Upper lobe of left lung (tissue), 6 donors: ENCODE measurements around the gene LAG3. TPM values are rescaled to one million over a fixed set of nuclear protein-coding genes. Genes with fewer than 3 reads are reported as not detected.

Experiments
- ATAC-seq, 2 donors: fragments of 200-7000 bp; cut with Tn5 transposase; one replicate each; pipeline ENCODE4 v1.9.1; 2022; ENCODE audit warnings: mild to moderate bottlenecking in 2 of 2, moderate library complexity in 2 of 2; ENCODE audit not compliant: low FRiP score in 2 of 2
- DNase-seq, 2 donors: peaks; one replicate each; pipeline ENCODE4 v3.0.0-alpha.2; 2019 to 2020
- H3K27ac ChIP-seq, 4 donors: fragments of 200-600 bp; sonication (generic); one replicate each; pipeline ENCODE4 v1.5.1; 2016 to 2019
- H3K27me3 ChIP-seq, 4 donors: fragments of 200-600 bp; sonication (generic); one replicate each; pipeline ENCODE4 v1.5.1; 2017 to 2019
- H3K36me3 ChIP-seq, 4 donors: fragments of 200-600 bp; sonication (generic); one replicate each; pipeline ENCODE4 v1.5.1; 2016 to 2019
- H3K4me1 ChIP-seq, 4 donors: fragments of 200-600 bp; sonication (generic); one replicate each; pipeline ENCODE4 v1.5.1; 2018 to 2019
- H3K4me3 ChIP-seq, 4 donors: fragments of 200-600 bp; sonication (generic); one replicate each; pipeline ENCODE4 v1.5.1; 2017 to 2019; ENCODE audit warnings: mild to moderate bottlenecking in 2 of 4, moderate library complexity in 1 of 4
- H3K9me3 ChIP-seq, 4 donors: fragments of 200-600 bp; sonication (generic); one replicate each; pipeline ENCODE4 v1.5.1; 2018 to 2019
- CTCF ChIP-seq, 6 experiments: fragments of 450-650 bp in 4 of 6; fragments of 200-600 bp in 2 of 6; sonication (generic) in 2 of 6; IDR thresholded peaks; one replicate each; pipeline ENCODE4 v1.5.1; 2016 to 2019; ENCODE audit warnings: antibody characterized with exemption in 6 of 6
- EP300 ChIP-seq, 4 donors: sonication (generic); formaldehyde crosslinking; IDR thresholded peaks; one replicate each; pipeline ENCODE4 v1.5.1; 2017; ENCODE audit warnings: antibody characterized with exemption in 4 of 4, control low read depth in 2 of 4
- POLR2A ChIP-seq, 4 donors: fragments of 450-650 bp; IDR thresholded peaks; one replicate each; pipeline ENCODE4 v1.5.1; 2016 to 2017; ENCODE audit warnings: antibody characterized with exemption in 4 of 4, mild to moderate bottlenecking in 2 of 4
- POLR2AphosphoS5 ChIP-seq, 2 donors: sonication (generic); formaldehyde crosslinking; IDR thresholded peaks; one replicate each; pipeline ENCODE4 v1.5.1; 2017; ENCODE audit warnings: antibody characterized with exemption in 2 of 2
- WGBS, 2 donors: methylation state at CpG; one replicate each; pipeline ENCODE4 v1.1.5; 2017 to 2018; 5-methylcytosine and 5-hydroxymethylcytosine counted together
- total RNA-seq, 6 donors: library from RNA; depleted of rRNA in 4 of 6; stranded (reverse); fragments of >200 nt in 4 of 6; gene quantifications; one replicate each; pipeline versions ENCODE4 v1.1.0 to v1.2.1, GENCODE V29; 2016 to 2021
- donor health status: DM: no; HTN: no; CAD: no; lungs with moderate emphysema.
- donor health status: DM: no; HTN: yes; CAD: no; lungs with severe emphysema.

LAG3 gene
- total RNA-seq, 6 donors from 2014 or later, result 0.46 to 2.6 (median 1.5) TPM

GRCh38 chr12:6770094-6770493 lies 2.2 kb upstream of the LAG3 start:
- H3K27me3 ChIP-seq, result peaks cover 0 to 2% (median 0%) of the 10 kb centered on the region in 4 donors
- DNase-seq (no peak), ATAC-seq (no peak)
- H3K4me3 ChIP-seq, result no peak overlapping the region
- 82 to 87% methylated on average over 8 to 12 of the region's 12 CpGs for WGBS, 2 donors
- peaks cover 0 to 21% (median 19%) of the 10 kb centered on the region in 4 donors for H3K36me3 ChIP-seq
- H3K27ac ChIP-seq, result peak overlapping the region in 2 of 4 donors; percentile 56 to 73
- TF ChIP-seq POLR2AphosphoS5 (IDR thresholded peaks at IDR 0.05) (no peak), CTCF (IDR thresholded peaks at IDR 0.05) (no peak), EP300 (IDR thresholded peaks at IDR 0.05) (no peak), POLR2A (IDR thresholded peaks at IDR 0.05) (no peak)
- H3K4me1 ChIP-seq, result peaks cover 51 to 69% (median 55%) of the 10 kb centered on the region in 4 donors
- no peaks in the 10 kb centered on the region for H3K9me3 ChIP-seq

GRCh38 chr12:6770600-6770999 lies 1.7 kb upstream of the LAG3 start:
- Histone ChIP-seq H3K27ac (peak overlapping the region in 3 of 4 donors; percentile 56 to 73 (median 72)), H3K36me3 (peaks cover 0 to 21% (median 19%) of the 10 kb centered on the region in 4 donors)
- TF ChIP-seq POLR2A (IDR thresholded peaks at IDR 0.05), result no peak
- no peak for TF ChIP-seq POLR2AphosphoS5 (IDR thresholded peaks at IDR 0.05)
- TF ChIP-seq CTCF (IDR thresholded peaks at IDR 0.05), result no peak
- no peak for TF ChIP-seq EP300 (IDR thresholded peaks at IDR 0.05)

GRCh38 chr12:6771091-6771495 lies 1.2 kb upstream of the LAG3 start:
- Histone ChIP-seq H3K27me3 (peaks cover 0 to 2% (median 0%) of the 10 kb centered on the region in 4 donors), H3K9me3 (no peaks in the 10 kb centered on the region), H3K4me3 (no peak overlapping the region), H3K36me3 (peaks cover 0 to 21% (median 19%) of the 10 kb centered on the region in 4 donors), H3K27ac (peak overlapping the region in 3 of 4 donors; percentile 56 to 73 (median 72)), H3K4me1 (peaks cover 41 to 61% (median 47%) of the 10 kb centered on the region in 4 donors)
- no peak for TF ChIP-seq EP300 (IDR thresholded peaks at IDR 0.05)
- TF ChIP-seq CTCF (IDR thresholded peaks at IDR 0.05), result no peak
- no peak for TF ChIP-seq POLR2A (IDR thresholded peaks at IDR 0.05)
- no peak for TF ChIP-seq POLR2AphosphoS5 (IDR thresholded peaks at IDR 0.05)
- WGBS, 2 donors, result 74 to 100% methylated on average over 2 to 4 of the region's 4 CpGs
- peak in 1 of 2 donors; percentile 58 for DNase-seq
- peak in 1 of 2 donors; percentile 31 for ATAC-seq

More at GRCh38 chr12:6770600-6770999, 1.7 kb upstream of the LAG3 start:
- H3K27me3 ChIP-seq, result peaks cover 0 to 2% (median 0%) of the 10 kb centered on the region in 4 donors
- no peaks in the 10 kb centered on the region for H3K9me3 ChIP-seq
- peaks cover 46 to 64% (median 50%) of the 10 kb centered on the region in 4 donors for H3K4me1 ChIP-seq
- H3K4me3 ChIP-seq, result no peak overlapping the region
- ATAC-seq, result no peak
- 89 to 91% methylated on average over 10 of the region's 10 CpGs for WGBS, 2 donors
- DNase-seq, result no peak

- no peaks in the 10 kb centered on the region for H3K9me3 ChIP-seq
- peaks cover 0 to 21% (median 19%) of the 10 kb centered on the region in 4 donors for H3K36me3 ChIP-seq
- peak overlapping the region in 2 of 4 donors; percentile 19 to 24 for H3K4me3 ChIP-seq
- 70 to 75% methylated on average over 12 of the region's 12 CpGs for WGBS, 2 donors
- H3K4me1 ChIP-seq, result peaks cover 41 to 61% (median 47%) of the 10 kb centered on the region in 4 donors
- peaks cover 0 to 2% (median 0%) of the 10 kb centered on the region in 4 donors for H3K27me3 ChIP-seq
- TF ChIP-seq CTCF (IDR thresholded peaks at IDR 0.05) (peak in 1 of 6 experiments; percentile 5), EP300 (IDR thresholded peaks at IDR 0.05) (no peak), POLR2AphosphoS5 (IDR thresholded peaks at IDR 0.05) (no peak)
- DNase-seq, result no peak
- no peak for ATAC-seq
- H3K27ac ChIP-seq, result peak overlapping the region in 3 of 4 donors; percentile 56 to 73 (median 72)
Measured at GRCh38 chr12:6771509-6772330, 600 bp upstream of the LAG3 start.
